ENCODE data around the gene MOGAT2. TPM values are rescaled to one million over a fixed set of nuclear protein-coding genes. Genes with fewer than 3 reads are reported as not detected.

MOGAT2 gene
- total and polyA plus RNA-seq, 8 donors = not detected

DNA sequence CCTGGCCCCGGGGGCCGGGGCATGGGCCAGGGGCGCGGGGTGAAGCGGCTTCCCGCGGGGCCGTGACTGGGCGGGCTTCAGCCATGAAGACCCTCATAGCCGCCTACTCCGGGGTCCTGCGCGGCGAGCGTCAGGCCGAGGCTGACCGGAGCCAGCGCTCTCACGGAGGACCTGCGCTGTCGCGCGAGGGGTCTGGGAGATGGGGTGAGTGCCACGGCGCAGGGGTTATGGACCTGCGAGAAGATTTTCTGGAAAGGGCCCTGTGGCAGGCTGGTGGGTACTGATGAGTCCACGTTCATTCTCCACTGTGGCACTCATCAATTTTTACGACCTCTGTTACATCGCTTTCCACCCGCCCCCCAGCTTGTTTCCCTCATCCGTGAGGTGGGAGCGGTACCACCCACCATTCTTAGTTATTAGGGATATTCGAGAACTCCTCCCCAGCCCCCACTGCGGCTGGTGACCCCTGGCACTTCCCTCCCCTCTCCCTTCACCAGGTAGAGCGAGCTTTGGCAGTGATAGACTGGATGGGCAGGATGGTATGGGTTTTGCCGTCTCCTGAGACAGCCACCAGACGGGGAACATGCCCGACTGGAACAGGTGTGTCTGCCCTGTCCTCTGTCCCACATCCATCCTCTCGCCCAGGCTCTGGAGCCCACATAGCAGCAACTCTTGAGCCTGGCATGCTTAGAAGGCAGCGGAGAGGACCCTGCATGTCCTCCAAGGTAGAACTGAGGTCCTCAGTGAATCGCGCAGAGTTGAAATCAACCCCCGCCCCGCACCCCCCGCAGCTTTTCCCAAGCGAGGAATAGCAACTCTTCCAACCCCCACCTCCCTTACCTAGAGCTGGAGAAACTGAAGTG, 51.5 kb downstream of the MOGAT2 start:
- DNase-seq (no peak), ATAC-seq (no peak)
- intact Hi-C loops (cut with DNase I) = no loop called here
- no peaks in the 10 kb centered on the region for H3K36me3 ChIP-seq
- H3K27me3 ChIP-seq = peaks cover 4 to 28% of the 10 kb centered on the region in 2 donors
- TF ChIP-seq, protein P1, sequence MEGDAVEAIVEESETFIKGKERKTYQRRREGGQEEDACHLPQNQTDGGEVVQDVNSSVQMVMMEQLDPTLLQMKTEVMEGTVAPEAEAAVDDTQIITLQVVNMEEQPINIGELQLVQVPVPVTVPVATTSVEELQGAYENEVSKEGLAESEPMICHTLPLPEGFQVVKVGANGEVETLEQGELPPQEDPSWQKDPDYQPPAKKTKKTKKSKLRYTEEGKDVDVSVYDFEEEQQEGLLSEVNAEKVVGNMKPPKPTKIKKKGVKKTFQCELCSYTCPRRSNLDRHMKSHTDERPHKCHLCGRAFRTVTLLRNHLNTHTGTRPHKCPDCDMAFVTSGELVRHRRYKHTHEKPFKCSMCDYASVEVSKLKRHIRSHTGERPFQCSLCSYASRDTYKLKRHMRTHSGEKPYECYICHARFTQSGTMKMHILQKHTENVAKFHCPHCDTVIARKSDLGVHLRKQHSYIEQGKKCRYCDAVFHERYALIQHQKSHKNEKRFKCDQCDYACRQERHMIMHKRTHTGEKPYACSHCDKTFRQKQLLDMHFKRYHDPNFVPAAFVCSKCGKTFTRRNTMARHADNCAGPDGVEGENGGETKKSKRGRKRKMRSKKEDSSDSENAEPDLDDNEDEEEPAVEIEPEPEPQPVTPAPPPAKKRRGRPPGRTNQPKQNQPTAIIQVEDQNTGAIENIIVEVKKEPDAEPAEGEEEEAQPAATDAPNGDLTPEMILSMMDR (IDR thresholded peaks at IDR 0.05) = no peak
- peak overlapping the region; percentile 43 to 51 for H3K4me3 ChIP-seq
- peaks cover 13 to 65% of the 10 kb centered on the region in 2 donors for H3K4me1 ChIP-seq
- H3K27ac ChIP-seq = peak overlapping the region in 1 of 2 donors; percentile 61
- no peaks in the 10 kb centered on the region for H3K9me3 ChIP-seq

DNA sequence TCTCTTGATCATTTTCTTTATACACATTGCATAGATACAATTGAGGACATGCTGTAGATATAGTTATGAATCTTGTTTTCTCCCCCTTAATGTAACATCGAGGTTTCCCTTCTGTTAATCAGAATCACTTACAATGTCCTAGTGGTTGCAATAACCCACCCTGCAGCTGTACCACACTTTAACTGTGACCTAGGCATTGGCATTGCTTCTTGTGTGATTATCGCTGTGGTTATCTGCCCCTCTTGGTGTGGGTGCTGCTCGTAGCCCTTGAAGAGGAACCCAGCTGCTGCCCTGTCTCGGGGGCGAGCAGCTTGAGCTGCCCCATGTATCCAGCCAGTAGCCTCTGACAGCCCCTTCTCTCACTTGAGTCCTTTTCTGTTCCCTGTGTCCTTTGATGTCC, 52.5 kb downstream of the MOGAT2 start:
- intact Hi-C loops (cut with DNase I) = no loop called here
- Histone ChIP-seq H3K4me1 (peaks cover 13 to 74% of the 10 kb centered on the region in 2 donors), H3K27ac (no peak overlapping the region), H3K36me3 (no peaks in the 10 kb centered on the region), H3K9me3 (no peaks in the 10 kb centered on the region), H3K27me3 (peaks cover 4 to 28% of the 10 kb centered on the region in 2 donors), H3K4me3 (peak overlapping the region in 1 of 2 donors; percentile 51)
- ATAC-seq (no peak), DNase-seq (no peak)
- TF ChIP-seq, protein P1 (IDR thresholded peaks at IDR 0.05) = no peak

DNA sequence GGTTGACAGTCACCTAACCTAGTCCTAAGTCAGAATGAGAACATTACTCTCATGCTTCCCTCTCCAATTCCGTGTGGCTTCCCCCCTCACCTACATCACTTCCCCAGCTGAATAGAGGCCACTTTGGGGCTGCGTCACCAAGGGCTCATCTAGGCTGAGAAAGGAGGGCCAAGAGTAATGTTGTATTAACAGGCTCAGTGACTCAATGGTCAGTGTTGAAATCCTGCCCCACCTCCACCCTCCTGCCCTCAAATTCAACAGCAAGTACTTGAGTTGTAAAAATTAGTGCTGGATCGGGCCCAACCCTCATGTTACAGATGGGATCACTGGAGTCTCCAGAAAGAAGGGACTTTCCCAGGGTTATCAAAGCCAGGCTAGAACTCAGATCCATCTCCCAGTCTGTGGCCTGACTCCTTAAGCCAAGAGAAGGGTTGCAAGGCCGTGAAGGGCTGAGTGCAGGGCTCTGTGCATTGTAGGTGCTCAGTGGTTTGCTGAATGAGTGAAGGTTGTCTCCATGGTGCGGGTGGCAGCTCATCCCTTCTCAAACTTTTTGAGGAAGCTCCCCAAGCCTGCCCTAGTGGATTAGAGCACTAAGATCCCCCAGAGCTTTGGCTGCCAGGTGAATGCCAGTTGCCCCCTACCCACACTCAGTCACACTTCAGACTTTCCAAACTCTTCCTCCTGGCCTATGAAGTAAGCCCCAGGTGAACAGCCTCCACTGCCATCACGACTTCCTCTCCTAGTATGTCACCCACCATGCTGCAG, 54.2 kb downstream of the MOGAT2 start:
- Histone ChIP-seq H3K4me3 (no peak overlapping the region), H3K4me1 (peaks cover 13 to 92% of the 10 kb centered on the region in 2 donors), H3K27ac (peak overlapping the region in 1 of 2 donors; percentile 87), H3K36me3 (no peaks in the 10 kb centered on the region), H3K27me3 (peaks cover 4 to 28% of the 10 kb centered on the region in 2 donors), H3K9me3 (no peaks in the 10 kb centered on the region)
- TF ChIP-seq, protein P1 (IDR thresholded peaks at IDR 0.05) = no peak
- DNase-seq (peak in 2 of 4 donors; percentile 83 to 84), ATAC-seq (peak; percentile 67)
- intact Hi-C loops (cut with DNase I) = no loop called here

DNA sequence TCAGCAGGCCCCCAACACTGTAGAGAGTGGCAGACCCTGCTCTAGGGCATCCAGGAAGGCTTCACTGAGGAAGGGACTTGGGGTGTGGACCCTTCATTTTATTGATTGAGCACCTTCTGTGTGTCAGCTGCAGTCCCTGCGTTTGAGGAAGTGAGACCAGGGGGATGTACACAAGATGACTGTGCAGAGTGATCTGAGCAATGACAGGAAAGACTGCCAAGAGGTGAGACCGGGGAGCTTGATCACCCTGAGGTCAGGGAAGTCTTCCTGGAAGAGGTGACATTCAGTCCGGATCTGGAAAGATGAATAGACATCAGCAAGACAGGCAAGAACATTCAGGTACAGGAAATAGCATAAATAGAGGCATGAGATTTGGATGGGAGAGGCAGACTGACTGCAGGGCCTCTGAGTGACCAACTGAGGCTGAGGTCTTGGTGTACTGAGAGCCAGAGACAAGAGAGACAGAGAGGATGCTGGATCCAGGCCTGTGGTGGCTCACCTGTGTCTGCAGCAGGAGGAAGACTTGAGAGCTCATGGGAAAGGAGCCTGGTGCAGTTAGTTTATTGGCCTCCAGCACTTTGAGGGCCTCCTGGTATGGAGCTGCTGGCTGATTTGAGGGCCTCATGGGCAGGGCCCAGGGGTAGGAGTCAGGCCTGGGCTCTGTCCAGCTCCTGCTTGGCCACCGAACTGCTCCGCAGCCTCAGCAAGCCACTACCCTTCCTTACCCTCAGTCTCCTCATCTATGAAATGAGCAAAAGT, 56.1 kb downstream of the MOGAT2 start:
- peaks cover 4 to 8% of the 10 kb centered on the region in 2 donors for H3K27me3 ChIP-seq
- no peak for ATAC-seq
- no peaks in the 10 kb centered on the region for H3K36me3 ChIP-seq
- peaks cover 4 to 100% of the 10 kb centered on the region in 2 donors for H3K4me1 ChIP-seq
- no peaks in the 10 kb centered on the region for H3K9me3 ChIP-seq
- intact Hi-C loops (cut with DNase I) = no loop called here
- TF ChIP-seq, protein P1 (IDR thresholded peaks at IDR 0.05) = no peak
- peak overlapping the region in 1 of 2 donors; percentile 87 for H3K27ac ChIP-seq
- no peak for DNase-seq
- H3K4me3 ChIP-seq = no peak overlapping the region
